Heart left ventricle (tissue), 13 donors: Measurements from ENCODE around the gene TANC2.

ENCODE experiments used
- CTCF ChIP-seq, 12 donors: fragments of 200-600 bp; sonication (generic) in 4 of 12; IDR thresholded peaks; one replicate each; pipeline versions ENCODE4 v1.5.0 to v1.8.0; 2018 to 2022; ENCODE audit warnings: antibody characterized with exemption in 12 of 12, mild to moderate bottlenecking in 5 of 12
- POLR2A ChIP-seq, 2 donors: fragments of 450-650 bp; IDR thresholded peaks; one replicate each; pipeline ENCODE4 v1.6.1; 2017; ENCODE audit warnings: antibody characterized with exemption in 2 of 2, mild to moderate bottlenecking in 2 of 2, moderate library complexity in 2 of 2
- donor health status: ischemic (EF 13 %, LVEDD 7.1; RV severe dilation, severe dysfunction).
- donor health status: DM: no; HTN: yes; CAD: no.
- donor health status: DM: no; HTN: no; CAD: no.
- donor health status: ischemic (EF 25% LVEDD 6.9; RV normal size, moderate dysfunction).
- donor health status: ischemic (EF 25% LVEDD 5.7; RV mildly dilated, moderate dysfunction).
- donor health status: ischemic (EF 35%, LVEDD 5.7; RV mildly dilated, moderate dysfunction).
- donor health status: nonischemic (EF 11% LVEDD 7.7; RV severe dilation, severe dysfunction).
- donor health status: DM: yes; HTN: yes; CAD: no.
- donor health status: PGD.
- donor health status: ischemic (EF 29% LVEDD 5.4; RV normal size, mild dysfunction).
- donor health status: nonischemic (EF 23%, LVEDD 6.1; RV moderate dilation, normal function).

DNA sequence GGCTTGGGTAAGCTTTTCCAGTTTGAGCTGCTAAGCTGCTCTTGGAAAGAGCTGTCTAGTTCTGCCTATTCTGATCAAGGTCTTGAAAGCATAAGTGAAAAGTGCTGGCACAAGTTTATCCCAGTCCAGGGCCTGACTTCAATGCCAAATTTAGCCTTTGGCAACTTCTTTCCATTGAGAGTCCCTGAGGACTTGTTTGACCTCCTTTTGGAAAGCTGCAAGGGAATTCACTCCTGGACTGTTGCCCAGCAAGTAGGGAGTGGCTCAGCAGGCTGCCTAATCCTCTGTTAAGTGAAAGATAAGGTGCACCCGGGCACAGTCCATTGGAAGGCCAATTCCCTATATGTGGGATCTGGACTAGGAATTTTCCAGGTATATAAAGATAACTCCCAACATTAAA lies 16.0 kb upstream of the TANC2 start:
- TF ChIP-seq POLR2A (IDR thresholded peaks at IDR 0.05) (no peak), CTCF (IDR thresholded peaks at IDR 0.05) (no peak)
